ENCODE measurements around the gene UPK3A. TPM values are rescaled to one million over a fixed set of nuclear protein-coding genes. Genes with fewer than 3 reads are reported as not detected.
"Not testable (repeated sequence)": the region's sequence is repeated elsewhere in the genome, so short reads cannot be mapped to it uniquely, and the experiment has no call there.

The UPK3A gene
- total RNA-seq, 1 donor from 2014 or later, result not detected

- DNase-seq (ENCODE audit: low spot score), result peak; percentile 94
Observed at GRCh38 chr22:45309422-45310227, 24.9 kb downstream of the UPK3A start, which contains the start of gene FAM118A. TSS of gene FAM118A (plus strand) at chr22:45309934. CDS start at chr22:45322380, 12,446 bp downstream.

- DNase-seq (ENCODE audit: low spot score), result no peak
Observed at GRCh38 chr22:45310331-45310976, 25.7 kb downstream of the UPK3A start.

- no peak for DNase-seq (ENCODE audit: low spot score)
Observed at GRCh38 chr22:45310977-45311531, 26.3 kb downstream of the UPK3A start.

DNA sequence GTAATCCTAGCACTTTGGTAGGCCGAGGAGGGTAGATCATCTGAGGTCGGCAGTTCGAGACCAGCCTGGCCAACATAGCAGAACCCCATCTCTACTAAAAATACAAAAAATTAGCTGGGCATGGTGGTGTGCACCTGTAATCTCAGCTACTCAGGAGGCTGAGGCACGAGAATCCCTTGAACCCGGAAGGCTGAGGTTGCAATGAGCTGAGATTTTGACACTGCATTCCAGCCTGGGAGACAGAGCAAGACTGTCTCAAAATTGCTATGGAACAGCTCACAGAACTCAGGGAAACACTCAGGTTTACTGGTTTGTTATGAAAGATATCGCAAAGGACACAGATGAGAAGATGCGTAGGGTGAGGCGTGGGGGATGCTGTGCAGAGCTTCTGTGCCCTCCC, 27.7 kb downstream of the UPK3A start:
- DNase-seq (ENCODE audit: low spot score), result no peak

DNA sequence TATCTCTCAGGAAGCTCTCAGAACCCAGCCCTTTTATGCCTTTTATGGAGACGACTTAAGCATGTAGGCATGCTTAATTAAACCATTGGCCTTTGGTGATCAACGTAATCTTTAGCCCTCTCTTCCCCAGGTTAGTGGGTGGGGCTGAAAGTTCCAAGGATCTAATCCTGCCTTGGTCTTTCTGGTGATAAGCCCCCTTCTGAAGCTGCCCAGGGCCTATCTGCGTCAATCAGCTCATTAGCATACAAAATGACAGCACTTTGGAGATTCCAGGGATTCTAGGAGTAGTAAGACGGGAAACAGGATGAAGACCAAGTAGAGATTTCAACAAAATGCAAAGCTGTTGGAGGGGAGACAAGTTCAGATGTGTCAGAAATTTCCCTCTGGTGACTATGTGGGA, 28.1 kb downstream of the UPK3A start:
- no peak for DNase-seq (ENCODE audit: low spot score)

DNA sequence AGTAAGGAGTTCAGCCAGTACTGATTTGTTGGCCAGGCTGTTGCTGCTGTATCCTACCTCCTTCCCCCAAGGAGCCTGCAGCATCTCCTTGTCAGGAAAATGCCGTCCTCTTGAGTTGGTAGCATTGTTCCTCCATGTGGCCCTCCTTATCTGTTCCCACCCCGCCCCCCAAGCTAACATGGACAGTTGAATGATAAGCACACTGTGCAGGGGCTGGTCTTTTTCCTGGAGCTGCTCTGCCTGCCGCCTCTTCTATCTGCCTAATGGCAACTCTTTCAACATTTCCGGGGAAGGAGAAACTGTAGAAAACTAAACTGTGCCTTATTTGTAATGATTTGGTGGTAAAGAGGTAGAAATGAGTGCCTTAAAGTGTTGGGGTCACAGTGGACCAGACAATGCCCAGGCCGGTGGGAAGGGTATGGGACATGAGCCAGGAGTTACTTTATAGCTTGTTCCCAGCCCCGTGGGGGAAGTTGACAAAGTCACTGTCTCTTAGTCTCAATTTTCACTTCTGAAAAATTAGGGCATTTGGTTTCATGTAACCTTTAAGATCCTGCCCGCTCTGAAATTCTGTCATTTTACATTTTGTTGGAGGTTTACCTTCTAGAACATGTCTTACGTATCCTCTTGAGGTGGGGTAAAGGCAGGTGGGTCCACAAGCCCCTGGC, 29.4 kb downstream of the UPK3A start:
- peak; percentile 39 for DNase-seq (ENCODE audit: low spot score)

GRCh38 chr22:45314786-45315185, 30.0 kb downstream of the UPK3A start:
- DNase-seq (ENCODE audit: low spot score), result no peak

DNA sequence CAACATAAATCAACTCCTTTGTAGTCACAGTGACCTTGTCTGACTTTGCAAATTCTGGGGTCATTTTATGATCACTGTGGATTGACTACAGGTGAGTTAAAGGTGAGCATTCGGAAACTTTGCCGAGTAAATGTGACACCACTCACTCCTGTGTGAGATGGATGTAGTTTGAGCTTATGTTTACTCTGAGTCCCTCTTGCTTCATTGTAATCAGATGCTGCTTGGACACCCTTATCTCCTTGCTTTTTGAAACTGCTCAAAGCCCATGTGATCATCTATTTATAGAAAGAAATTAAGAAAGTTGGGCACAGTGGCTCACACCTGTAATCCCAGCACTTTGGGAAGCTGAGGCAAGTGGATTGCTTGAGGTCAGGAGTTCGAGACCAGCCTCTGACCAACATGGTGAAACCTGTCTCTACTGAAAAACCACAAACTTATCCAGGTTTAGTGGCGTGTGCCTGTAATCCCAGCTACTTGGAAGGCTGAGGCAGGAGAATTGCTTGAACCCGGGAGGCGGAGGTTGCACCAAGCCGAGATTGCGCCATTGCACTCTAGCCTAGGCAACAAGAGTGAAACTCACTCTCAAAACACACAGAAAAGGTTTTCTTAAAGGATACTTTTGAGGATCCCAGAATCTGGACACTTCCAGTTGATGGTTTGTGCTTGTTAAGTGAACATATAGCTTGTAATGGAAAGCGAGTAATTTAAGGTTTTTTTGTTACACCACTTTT, 32.2 kb downstream of the UPK3A start:
- no peak for DNase-seq (ENCODE audit: low spot score)

- DNase-seq (ENCODE audit: low spot score), result peak; percentile 63
Observed at GRCh38 chr22:45317551-45318167, 32.9 kb downstream of the UPK3A start.

DNA sequence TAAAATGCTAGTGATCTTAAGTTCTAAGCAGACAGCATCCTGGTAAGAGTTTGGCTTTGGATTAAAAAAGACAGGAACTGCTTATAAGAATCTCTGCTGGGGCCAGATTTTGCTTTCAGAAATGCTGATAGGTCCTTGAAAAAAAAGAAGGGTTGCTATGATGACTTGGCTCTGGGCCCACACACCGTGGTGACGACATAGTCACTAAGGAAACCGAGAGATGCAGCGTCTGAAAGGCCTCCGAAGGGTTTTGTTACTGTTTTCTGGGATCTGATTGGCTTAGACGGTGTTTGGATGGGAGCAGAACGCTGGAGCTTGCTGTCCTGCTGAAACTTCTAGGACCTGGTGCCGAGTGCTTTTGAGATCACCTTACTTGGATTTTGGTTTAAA, 33.4 kb downstream of the UPK3A start:
- DNase-seq (ENCODE audit: low spot score), result peak; percentile 96

DNA sequence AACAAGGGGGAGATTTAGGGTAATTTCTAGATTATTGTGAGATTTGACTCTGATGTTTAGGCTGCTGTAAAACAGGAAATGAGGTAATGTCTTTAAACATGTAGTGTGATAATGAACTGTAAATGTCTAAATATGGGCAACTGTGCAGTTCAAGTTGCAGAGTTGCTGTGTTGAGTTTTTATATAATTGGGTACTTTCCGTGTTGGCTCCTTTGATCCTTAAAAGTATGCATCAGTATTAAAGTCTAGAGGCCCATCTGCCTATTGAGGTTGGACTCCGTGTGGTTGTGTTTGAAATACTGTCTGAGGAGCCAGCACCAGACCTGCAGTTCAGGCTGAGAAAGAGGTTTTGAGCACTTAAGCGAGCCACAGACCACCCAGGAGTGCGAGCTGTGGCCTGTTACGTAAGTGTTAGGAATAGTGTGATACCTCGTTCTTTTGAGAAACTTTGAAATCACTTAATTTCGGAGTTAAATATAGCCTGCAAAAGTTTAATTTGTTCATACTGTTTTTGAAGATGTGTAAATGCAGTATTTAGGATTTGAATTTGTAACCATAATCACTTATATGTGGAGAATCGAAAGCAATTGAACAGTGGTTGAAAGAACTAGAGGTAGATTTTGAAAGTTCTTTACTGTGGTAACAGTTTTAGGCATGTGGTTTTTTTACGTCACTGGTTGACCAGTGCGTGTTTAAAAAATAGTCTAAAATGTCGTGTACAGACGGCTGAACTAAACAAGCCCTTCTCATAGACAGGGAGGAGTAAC, 34.0 kb downstream of the UPK3A start:
- DNase-seq (ENCODE audit: low spot score), result peak; percentile 63

- peak; percentile 91 for DNase-seq (ENCODE audit: low spot score)
Observed at GRCh38 chr22:45319324-45319685, 34.6 kb downstream of the UPK3A start.

DNA sequence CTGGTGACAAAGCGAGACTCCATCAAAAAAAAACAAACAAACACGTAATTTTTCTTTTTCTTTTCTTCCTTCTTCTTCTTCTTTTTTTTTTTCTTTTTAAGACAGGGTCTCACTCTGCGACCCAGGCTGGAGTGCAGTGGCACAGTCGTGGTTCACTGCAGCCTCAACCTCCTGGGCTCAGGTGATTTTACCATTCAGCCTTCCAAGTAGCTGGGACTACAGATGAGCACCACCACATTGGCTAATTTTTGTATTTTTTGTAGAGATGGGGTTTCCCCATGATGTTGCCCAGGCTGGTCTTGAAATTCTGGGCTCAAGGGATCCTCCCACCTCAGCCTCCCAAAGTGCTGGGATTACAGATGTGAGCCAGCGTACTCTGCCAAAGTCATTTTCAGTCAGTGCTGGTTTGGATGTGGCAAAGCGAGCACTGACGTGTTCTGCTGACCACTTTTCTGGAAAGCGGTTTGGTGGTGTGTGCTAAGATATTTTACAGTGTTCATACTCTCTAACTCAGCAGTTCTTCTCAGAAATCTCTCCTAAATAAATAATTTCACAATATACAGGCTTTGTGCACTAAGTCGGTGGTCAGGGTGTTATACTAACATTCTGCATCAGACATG, 35.7 kb downstream of the UPK3A start:
- peak; percentile 33 for DNase-seq (ENCODE audit: low spot score)

GRCh38 chr22:45321827-45322226, 37.1 kb downstream of the UPK3A start:
- DNase-seq (ENCODE audit: low spot score), result no peak

DNA sequence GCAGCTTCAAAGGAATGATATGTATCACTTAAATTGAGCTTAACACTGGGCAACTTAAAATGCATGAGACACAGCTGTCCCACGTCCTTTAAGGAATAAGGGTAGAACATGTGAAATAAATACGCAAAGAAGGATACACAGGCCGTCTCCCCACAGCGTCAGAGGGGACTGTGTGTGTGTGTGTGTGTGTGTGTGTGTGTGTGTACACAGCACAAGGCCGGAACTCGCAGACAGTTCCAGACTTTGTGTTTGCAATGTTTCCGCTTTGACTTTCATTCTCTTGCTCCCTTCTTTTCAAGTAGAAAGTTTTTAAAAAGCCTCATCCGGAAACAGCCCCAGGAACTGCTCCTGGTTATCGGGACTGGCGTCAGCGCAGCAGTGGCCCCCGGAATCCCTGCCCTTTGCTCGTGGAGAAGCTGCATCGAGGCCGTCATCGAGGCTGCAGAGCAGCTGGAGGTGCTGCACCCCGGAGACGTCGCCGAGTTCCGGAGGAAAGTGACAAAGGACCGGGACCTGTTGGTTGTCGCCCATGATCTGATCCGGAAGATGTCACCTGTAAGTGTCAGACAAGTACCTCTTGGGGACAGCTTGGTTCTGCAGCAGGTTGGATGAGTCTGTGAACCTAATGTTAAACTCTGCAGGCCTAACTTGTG, 38.2 kb downstream of the UPK3A start:
- no peak for DNase-seq (ENCODE audit: low spot score)

- DNase-seq (ENCODE audit: low spot score), result no peak
Observed at GRCh38 chr22:45323695-45324094, 38.9 kb downstream of the UPK3A start.

- no peak for DNase-seq (ENCODE audit: low spot score)
Observed at GRCh38 chr22:45324311-45324711, 39.6 kb downstream of the UPK3A start.

- not testable (repeated sequence) for DNase-seq (ENCODE audit: low spot score)
Observed at GRCh38 chr22:45328261-45328660, 43.5 kb downstream of the UPK3A start.

DNA sequence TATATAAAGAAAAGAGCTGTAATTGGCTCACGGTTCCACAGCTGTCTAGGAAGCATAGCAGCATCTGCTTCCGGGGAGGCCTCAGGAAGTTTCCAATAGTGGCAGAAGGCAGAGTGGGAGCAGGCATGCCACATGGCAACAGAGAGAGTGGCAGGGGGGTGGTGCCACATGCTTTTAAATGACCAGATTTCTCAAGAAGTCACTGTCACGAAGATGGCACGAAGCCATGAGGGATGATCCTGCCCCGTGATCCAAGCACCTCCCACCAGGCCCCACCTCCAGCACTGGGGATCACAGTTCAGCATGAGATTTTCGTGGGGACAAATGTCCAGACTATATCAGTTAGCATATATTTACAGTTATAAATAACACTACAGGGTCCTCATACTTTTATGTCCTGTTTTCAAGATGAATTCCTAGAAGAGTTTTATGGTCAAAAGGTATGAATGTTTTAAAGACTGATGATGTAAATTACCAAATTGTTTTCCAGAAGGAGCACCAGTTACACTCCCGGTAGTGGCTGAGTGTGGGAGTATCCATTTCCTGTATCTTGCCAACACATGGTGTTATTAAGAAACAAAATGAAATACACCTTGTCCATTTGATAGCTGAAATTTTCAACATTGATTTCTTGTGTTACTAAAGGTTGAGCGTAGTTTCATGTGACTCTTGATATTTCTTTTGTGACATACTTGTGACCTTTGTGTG, 44.2 kb downstream of the UPK3A start:
- DNase-seq (ENCODE audit: low spot score), result no peak
